RWPE1 (cell line): ENCODE results near the gene PHOSPHO1.
"Not testable (repeated sequence)": the region's sequence is repeated elsewhere in the genome, so short reads cannot be mapped to it uniquely, and the experiment has no call there.

Experiments used
- CTCF ChIA-PET: fragments of 350-600 bp; sonication (Branson Sonifier 250); formaldehyde crosslinking; extraction: SDS; loops from one replicate; lab custom pipeline; 2021; lab: Yijun Ruan, JAX
- POLR2A ChIA-PET: fragments of 400-600 bp; formaldehyde crosslinking; extraction: SDS; loops from one replicate; lab custom pipeline; 2020; ENCODE audit warnings: antibody characterized with exemption; ENCODE audit not compliant: low non-redundant PET; lab: Yijun Ruan, JAX
- DNase-seq: peaks from one replicate; pipeline ENCODE4 v3.0.0; 2012; ENCODE audit warnings: low spot score
- H3K27ac ChIP-seq: fragments of 450-650 bp; 2 replicates; pipeline ENCODE4 v1.5.1; 2017
- CTCF ChIP-seq: fragments of 450-650 bp; conservative IDR thresholded peaks from 2 replicates; pipeline ENCODE4 v1.5.1; 2017; ENCODE audit warnings: low read depth, mild to moderate bottlenecking

PHOSPHO1 gene

GRCh38 chr17:49180998-49181635 is 49.5 kb downstream of the PHOSPHO1 start:
- DNase-seq: no peak
- no peak overlapping the region for H3K27ac ChIP-seq
- POLR2A ChIA-PET: interaction anchor here (0.8 kb wide), 1 partner anchor 414 kb away, joined by 5 read pairs; no protein-coding TSS in a partner anchor
- CTCF ChIA-PET: interaction anchor here (1.2 kb wide), 2 partner anchors 17 to 110 kb away, joined by 3 read pairs; no protein-coding TSS in a partner anchor
- no peak for TF ChIP-seq CTCF

- peak; percentile 65 for DNase-seq
- ChIA-PET POLR2A (interaction anchor here (0.8 kb wide), 1 partner anchor 414 kb away, joined by 5 read pairs; no protein-coding TSS in a partner anchor), CTCF (interaction anchor here (0.6 to 1.2 kb wide), 8 partner anchors 10 to 193 kb away, joined by 3 to 7 read pairs (median 3); no protein-coding TSS in a partner anchor)
- H3K27ac ChIP-seq: no peak overlapping the region
- peak; percentile 86 for TF ChIP-seq CTCF
These were observed 50.3 kb downstream of the PHOSPHO1 start for GRCh38 chr17:49180303-49180702.

GRCh38 chr17:49175978-49176377 is 54.6 kb downstream of the PHOSPHO1 start:
- H3K27ac ChIP-seq, DNase-seq, POLR2A ChIA-PET: not testable (repeated sequence)
- CTCF ChIA-PET: interaction anchor here (0.8 kb wide), 1 partner anchor 16 kb away, joined by 3 read pairs; no protein-coding TSS in a partner anchor
